Occipital lobe (tissue), 2 donors: ENCODE data around the gene LMO1. TPM values are rescaled to one million over a fixed set of nuclear protein-coding genes. Genes with fewer than 3 reads are reported as not detected.

Experiments
- DNase-seq: peaks from one replicate; lab custom pipeline; 2025; lab: John Stamatoyannopoulos, UW
- total RNA-seq: library from RNA; depleted of rRNA; stranded (reverse); fragments of >200 nt; gene quantifications from one replicate; pipeline ENCODE4 v1.2.3, GENCODE V29; 2014

The LMO1 gene
- total RNA-seq = 1.9 TPM

- peak; percentile 43 for DNase-seq
Measured at GRCh38 chr11:8263769-8264410, at the start of gene LMO1. LMO1 (minus strand) TSS chr11:8263878; CDS start chr11:8263362, 516 bp downstream.

DNA sequence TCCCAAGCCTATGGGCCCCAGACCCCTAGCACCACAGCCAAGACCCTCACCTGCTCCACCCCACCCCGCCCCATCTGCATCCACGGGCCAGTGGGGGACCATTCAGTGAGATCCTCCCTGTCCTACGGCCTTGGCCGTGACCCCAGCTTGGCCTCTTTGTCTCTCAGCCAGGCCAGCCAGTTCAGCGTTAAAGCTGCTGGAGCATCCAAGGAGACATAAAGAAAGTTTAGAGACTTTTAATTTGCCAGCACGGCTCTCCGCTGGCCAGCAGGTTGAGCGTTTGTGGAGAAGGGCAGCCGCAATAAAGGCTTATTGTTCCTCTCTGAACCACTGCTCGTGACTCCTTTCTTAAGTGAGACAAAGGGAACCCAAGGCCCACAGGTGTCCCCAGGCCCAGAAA lies 49.3 kb upstream of the LMO1 start:
- no peak for DNase-seq

- no peak for DNase-seq
Measured at GRCh38 chr11:8311366-8311765, 47.7 kb upstream of the LMO1 start.

- no peak for DNase-seq
Measured at GRCh38 chr11:8310743-8311298, 47.1 kb upstream of the LMO1 start.

DNA sequence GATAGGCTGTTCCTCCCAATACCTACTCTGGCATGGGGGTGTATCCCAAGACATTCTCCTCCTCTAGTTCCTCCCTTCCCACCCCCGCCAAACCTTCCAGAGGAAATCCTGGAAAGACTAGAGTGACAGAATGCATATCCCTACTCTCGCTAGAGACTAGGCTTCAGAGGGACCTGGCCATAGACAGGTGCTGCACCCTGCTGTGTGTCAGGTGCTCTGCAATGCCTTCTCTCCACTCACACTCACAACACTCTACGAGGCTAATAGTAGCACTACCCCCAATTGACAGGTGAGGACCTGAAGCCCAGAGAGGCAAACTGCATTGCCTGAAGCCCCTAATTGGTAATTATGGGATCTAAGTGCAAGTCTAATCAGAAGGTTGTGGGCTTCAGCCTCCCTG lies 46.2 kb upstream of the LMO1 start:
- DNase-seq = no peak

- no peak for DNase-seq
Measured at GRCh38 chr11:8309311-8309710, 45.6 kb upstream of the LMO1 start.

DNA sequence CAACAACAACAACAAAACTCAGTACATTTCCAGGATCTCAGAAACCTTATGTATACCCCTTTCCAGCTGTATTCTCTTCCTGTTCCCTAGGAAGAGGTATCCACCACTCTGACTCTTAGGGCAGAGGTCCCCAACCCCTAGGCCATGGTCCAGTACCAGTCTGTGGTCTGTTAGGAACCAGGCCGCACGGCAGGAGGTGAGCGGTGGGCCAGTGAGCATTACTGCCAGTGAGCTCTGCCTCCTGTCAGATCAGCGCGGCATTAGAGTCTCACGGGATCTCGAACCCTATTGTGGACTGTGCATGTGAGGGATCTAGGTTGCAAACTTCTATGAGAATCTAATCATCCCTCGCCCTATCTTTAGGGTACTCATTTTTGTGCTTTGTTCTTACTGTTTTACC lies 43.9 kb upstream of the LMO1 start:
- no peak for DNase-seq

DNA sequence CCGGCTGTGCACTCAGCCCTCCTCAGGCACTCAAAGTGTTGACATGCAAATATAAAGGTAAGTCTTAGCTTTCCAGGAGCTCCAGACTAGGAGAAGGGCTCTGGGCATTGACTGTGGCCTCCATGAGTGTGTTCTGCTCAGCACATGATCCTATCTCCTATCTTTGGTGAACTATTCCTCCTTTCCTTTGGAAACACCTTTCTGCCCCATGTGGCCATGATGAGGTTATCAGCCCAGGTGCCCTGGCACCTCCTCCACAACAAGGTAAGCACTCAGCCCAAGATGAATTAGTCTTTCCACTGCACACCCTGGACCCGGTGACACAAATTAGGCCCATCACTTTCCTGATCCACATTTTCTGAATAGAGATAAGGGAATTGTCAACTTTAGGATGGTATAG lies 37.9 kb upstream of the LMO1 start:
- DNase-seq = no peak

GRCh38 chr11:8298801-8299786 lies 35.4 kb upstream of the LMO1 start:
- no peak for DNase-seq

GRCh38 chr11:8297781-8298440 lies 34.2 kb upstream of the LMO1 start:
- no peak for DNase-seq

DNA sequence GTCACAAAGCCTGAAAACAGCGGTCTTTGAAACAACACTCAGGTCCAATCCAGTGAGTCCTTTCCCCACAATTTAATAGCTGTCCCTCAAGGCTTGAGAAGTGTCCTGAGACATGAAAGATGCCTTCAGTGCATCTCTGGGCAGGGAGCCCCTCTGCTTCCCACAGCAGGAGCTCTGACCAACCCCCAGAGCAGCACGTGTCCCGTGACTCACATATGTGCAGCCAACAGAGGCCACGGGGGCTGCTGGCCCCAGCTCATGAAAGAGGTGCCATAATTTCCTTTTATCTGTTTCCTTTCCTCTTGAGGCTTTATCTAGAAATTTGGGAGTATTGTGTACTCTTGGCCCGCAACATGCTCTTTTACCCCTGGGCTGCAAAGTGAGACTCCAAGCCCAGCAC lies 33.2 kb upstream of the LMO1 start:
- no peak for DNase-seq

DNA sequence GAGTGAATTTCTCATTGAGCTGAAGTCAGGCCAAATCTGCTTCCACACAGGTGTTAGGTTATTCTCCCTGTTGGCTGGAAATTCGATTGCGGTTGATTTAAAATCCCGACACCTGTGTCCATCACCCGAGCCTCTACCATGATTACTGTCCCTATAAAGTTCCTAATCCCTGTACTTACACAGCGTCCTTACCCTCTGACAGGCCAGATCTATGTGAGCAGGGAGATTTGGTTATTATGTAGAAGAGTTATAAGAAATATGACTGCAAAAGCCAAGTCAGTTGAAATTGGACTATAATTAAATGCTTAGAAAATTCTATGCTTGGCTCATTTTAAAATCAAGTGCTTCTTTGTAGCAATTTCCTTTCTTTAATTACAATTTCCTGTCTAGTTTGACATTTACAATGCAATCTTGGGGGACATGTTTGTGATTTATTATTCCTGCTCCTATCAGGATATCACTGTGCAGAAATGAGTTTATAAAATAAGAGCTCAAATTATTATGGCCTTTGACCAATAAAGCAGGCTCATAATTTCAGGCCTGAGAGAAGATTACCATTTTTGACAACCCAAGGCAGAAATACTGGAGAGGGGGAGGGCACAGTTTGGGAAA lies 32.5 kb upstream of the LMO1 start:
- DNase-seq = no peak

GRCh38 chr11:8294251-8294935 lies 30.7 kb upstream of the LMO1 start:
- DNase-seq = no peak

DNA sequence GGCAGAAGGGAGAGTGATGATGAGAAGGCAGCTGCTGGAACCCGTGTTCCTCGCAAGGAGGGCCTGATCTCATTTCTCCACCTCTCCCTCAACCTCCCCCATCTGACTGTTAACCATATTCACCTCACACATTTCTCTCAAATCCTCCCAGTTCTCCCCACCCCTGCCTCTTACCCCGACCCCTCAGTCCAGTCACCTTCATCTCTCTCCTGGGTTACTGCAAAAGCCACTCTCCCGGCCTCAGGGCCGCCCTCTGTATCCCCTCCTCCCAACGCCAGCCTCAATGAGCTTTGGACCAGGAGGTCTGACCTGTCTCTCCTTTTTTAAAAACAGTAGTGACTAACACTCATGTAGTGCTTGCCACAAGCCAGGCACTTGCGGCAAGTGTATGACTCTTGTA lies 29.5 kb upstream of the LMO1 start:
- DNase-seq = no peak

DNA sequence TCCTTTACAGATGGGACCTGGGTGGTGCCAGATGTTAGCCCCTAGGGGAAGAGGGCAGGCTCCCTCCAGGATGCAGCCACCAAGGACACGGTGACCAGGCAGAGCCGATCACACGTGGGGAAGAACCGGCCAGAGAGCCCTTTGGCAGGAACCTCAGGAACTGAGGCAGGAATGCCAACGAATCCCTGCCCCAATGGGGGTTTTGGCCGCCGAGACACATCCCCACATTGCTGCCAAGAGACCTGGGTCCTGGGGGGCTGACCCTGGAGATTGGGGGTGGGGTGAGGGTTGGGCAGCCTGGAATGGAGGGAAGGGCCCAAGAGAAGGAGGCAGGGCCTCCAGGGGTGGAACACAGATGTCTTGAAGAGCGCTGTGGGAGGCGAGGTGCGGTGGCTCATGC lies 28.7 kb upstream of the LMO1 start:
- DNase-seq = no peak

GRCh38 chr11:8291421-8292350 lies 28.0 kb upstream of the LMO1 start:
- DNase-seq = no peak

- DNase-seq = no peak
Measured at GRCh38 chr11:8290081-8290810, 26.6 kb upstream of the LMO1 start.

- DNase-seq = no peak
Measured at GRCh38 chr11:8289492-8289918, 25.8 kb upstream of the LMO1 start.
